Epithelial cell of esophagus (primary cell): ENCODE measurements around the gene EIF4E1B.

Experiments used
- DNase-seq: peaks from one replicate; pipeline ENCODE4 v3.0.0; 2010; ENCODE audit warnings: low read depth
- H3K4me3 ChIP-seq: 2 replicates; pipeline ENCODE4 v1.5.1; 2011; ENCODE audit warnings: mild to moderate bottlenecking, low read length, control low read depth
- TF ChIP-seq, protein P1 (sequence below): IDR thresholded peaks from 2 replicates; pipeline ENCODE4 v1.5.1; 2011; ENCODE audit warnings: low read depth, mild to moderate bottlenecking, low read length, control low read depth, inconsistent platforms; ENCODE audit not compliant: insufficient read depth; ENCODE audit errors: missing control alignments

The EIF4E1B gene

GRCh38 chr5:176606875-176607274, 23.6 kb upstream of the EIF4E1B start:
- TF ChIP-seq, protein P1, sequence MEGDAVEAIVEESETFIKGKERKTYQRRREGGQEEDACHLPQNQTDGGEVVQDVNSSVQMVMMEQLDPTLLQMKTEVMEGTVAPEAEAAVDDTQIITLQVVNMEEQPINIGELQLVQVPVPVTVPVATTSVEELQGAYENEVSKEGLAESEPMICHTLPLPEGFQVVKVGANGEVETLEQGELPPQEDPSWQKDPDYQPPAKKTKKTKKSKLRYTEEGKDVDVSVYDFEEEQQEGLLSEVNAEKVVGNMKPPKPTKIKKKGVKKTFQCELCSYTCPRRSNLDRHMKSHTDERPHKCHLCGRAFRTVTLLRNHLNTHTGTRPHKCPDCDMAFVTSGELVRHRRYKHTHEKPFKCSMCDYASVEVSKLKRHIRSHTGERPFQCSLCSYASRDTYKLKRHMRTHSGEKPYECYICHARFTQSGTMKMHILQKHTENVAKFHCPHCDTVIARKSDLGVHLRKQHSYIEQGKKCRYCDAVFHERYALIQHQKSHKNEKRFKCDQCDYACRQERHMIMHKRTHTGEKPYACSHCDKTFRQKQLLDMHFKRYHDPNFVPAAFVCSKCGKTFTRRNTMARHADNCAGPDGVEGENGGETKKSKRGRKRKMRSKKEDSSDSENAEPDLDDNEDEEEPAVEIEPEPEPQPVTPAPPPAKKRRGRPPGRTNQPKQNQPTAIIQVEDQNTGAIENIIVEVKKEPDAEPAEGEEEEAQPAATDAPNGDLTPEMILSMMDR: no peak
- DNase-seq: no peak
- no peak overlapping the region for H3K4me3 ChIP-seq

DNA sequence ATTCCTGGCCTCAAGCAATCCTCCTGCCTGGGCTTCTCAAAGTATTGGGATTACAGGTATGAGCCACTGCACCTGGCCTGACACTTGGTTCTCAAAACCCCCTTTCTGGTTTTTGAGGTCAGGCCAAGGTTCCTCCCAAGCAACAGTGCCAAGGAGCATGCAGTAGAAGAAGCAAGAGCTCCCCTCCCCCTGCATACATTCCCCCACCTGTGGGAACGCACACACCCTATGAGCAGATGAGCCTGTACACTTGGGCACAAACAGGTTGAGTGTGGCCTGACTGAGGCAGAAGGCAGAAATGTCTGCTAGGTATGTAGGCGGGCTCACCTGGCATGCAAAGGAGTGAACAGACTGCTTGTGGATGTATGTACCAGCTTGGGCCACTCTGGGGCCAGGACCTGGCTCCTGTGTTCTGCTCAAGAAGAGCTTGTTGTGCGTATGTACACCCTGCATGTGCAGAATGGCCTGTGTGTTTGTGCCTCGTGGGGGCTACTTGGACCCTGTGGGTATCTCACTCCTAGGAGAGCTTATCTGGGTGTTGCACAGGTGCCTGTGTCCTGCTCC, 22.3 kb upstream of the EIF4E1B start:
- H3K4me3 ChIP-seq: no peak overlapping the region
- TF ChIP-seq, protein P1: no peak
- no peak for DNase-seq

DNA sequence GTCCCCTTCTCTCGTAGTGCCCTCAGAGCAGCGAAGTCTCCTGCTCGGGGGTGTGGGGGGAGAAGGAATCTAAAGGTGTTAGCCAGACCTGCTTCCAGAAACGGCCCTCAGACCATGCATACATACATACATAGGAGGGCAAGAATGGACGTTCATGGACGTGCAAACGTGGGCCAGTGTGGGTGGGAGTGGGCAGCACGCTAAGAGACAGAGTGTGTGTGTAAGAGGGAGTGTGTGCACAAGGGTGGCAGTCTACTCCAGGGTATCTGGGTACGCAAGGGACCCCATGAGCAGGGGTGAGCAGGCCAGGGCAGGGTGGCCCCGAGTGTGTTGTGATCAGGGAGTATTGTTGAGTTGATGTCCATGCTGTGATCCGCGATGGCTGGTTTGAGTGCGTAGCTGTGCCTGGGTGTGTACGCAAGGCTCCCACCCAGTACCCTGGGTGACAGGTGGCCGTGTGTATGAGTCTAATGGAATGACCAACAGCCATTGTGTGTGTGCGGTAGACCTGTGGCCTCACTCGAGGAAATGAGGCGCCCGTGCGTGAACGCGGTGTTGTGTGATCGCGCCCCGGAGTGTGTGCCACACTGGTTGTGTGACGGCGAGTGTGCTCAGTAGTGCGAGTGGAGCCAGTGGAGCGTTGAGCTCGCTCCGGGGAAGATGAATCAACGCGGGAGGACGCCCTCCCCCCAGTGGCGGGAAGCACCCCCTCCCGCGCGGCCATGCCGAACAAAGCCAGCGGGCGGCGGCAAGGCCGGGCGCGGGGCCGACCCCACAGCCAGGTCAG, 21.3 kb upstream of the EIF4E1B start:
- H3K4me3 ChIP-seq: peak overlapping the region; percentile 19
- DNase-seq: no peak
- TF ChIP-seq, protein P1: no peak

GRCh38 chr5:176609724-176610434, 20.6 kb upstream of the EIF4E1B start, which contains the start of gene GPRIN1:
Gene GPRIN1, minus strand, starts transcription at chr5:176610156. Its CDS starts 10,322 bp downstream, at chr5:176599834.
- TF ChIP-seq, protein P1: no peak
- peak; percentile 38 for DNase-seq
- H3K4me3 ChIP-seq: peak within 1 kb of the TSS; percentile 56

DNA sequence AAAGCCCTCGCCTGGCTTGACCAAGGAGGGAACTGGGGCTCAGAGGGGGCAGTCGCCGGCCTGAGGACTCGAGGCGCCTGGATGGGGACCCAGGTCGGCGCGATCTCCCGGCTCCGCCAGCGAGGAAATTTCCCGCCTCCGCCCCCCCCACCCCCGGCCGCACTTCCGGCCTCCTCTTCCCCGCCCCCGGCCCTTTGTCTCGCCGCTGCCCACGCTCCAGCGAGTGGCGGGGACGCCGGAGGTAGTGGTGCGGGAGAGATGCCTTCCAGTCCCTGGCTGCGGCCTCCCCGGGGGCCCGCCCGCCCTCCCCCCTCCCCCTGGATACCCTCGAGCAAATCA, 20.1 kb upstream of the EIF4E1B start:
- H3K4me3 ChIP-seq: peak overlapping the region; percentile 56
- DNase-seq: no peak
- TF ChIP-seq, protein P1: no peak

- TF ChIP-seq, protein P1: no peak
- DNase-seq: peak; percentile 88
- no peak overlapping the region for H3K4me3 ChIP-seq
Observed at GRCh38 chr5:176611435-176611834, 19.0 kb upstream of the EIF4E1B start.
